Measurements from ENCODE around the gene SLC43A2.

GRCh38 chr17:1578029-1578428 is 50.6 kb downstream of the SLC43A2 start:
- TF ChIP-seq POLR2A (IDR thresholded peaks at IDR 0.05; ENCODE audit: low read depth, low read length) = no peak
- no peak for TF ChIP-seq TAF1 (IDR thresholded peaks at IDR 0.05; ENCODE audit: borderline replicate concordance, low read depth, low read length)
- TF ChIP-seq POLR2AphosphoS5 (IDR thresholded peaks at IDR 0.05; ENCODE audit: low read depth, low read length) = no peak
